ENCODE data around the gene ZC3H10.

DNA sequence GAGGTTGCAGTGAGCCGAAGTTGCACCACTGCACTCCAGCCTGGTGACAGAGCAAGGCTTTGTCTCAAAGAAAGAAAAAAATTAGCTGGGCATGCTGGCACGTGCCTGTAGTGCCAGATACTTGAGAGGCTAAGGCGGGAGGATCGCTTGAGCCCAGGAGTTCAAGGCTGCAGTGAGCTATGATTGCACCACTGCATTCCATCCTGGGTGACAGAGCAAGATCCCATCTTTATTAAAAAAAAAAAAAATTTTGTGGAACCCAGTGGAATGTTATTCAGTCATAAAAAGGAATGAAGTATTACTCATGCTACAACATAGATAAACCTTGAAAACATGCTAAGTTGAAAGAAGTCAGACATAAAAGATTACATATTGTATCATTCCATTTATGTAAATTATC, 46.4 kb upstream of the ZC3H10 start:
- TF ChIP-seq, protein P1, sequence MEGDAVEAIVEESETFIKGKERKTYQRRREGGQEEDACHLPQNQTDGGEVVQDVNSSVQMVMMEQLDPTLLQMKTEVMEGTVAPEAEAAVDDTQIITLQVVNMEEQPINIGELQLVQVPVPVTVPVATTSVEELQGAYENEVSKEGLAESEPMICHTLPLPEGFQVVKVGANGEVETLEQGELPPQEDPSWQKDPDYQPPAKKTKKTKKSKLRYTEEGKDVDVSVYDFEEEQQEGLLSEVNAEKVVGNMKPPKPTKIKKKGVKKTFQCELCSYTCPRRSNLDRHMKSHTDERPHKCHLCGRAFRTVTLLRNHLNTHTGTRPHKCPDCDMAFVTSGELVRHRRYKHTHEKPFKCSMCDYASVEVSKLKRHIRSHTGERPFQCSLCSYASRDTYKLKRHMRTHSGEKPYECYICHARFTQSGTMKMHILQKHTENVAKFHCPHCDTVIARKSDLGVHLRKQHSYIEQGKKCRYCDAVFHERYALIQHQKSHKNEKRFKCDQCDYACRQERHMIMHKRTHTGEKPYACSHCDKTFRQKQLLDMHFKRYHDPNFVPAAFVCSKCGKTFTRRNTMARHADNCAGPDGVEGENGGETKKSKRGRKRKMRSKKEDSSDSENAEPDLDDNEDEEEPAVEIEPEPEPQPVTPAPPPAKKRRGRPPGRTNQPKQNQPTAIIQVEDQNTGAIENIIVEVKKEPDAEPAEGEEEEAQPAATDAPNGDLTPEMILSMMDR (IDR thresholded peaks at IDR 0.05) = no peak
- TF ChIP-seq POLR2A (IDR thresholded peaks at IDR 0.05) = no peak
